GF-D8 (cell line): Measurements from ENCODE around the gene CPZ.
"Not testable (repeated sequence)": the region's sequence is repeated elsewhere in the genome, so short reads cannot be mapped to it uniquely, and the experiment has no call there.

ENCODE experiments used
- DNase-seq: peaks from one replicate; lab custom pipeline; 2025; lab: John Stamatoyannopoulos, UW

CPZ gene

DNA sequence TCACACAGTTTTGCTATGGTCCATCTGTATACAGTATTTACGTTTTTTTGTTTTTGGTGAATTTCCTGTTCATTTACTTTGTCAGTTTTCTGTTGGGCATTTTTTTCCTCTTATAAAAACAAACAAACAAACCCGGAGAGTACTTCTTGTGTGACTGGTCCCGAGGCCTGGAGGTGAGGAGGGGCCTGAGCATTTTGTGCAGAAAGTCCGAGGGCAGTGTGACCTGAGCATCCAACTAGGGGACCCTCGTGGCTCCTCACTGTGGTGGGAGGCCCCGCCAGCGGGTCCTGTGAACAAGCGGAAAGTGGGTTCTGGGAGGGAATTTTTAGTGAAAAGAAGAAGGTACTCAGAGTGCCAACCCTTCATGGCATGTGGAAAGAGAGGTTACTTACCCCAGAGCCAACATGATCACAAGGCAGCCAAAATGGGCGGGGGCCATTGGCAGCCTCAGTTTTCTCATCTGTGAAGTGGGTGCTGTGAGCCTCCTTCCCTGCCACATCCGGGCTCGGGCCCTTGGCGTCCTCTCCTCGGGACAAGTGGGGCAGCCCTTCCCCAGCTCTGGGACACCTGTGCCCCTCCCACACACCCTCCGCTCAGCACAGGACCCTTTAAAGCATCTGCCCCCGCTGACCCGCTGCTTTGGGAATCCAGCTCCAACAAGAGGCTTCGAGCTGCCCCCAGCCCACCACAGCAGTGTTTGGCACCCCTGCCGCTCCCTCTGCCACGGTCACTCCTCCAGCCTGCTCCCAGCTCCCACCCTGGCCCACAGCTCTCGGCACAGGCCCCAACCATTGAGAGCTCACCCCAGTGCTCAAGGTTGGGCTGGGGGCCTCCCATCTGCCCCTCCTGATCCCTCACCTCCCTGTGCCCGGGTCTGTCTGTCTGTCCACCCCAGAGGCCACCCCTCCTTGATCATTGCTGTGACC is 35.2 kb upstream of the CPZ start:
- DNase-seq = no peak

GRCh38 chr4:8558080-8558960 is 34.2 kb upstream of the CPZ start:
- no peak for DNase-seq

- no peak for DNase-seq
Observed at GRCh38 chr4:8559011-8559410, 33.6 kb upstream of the CPZ start.

- DNase-seq = no peak
Observed at GRCh38 chr4:8559524-8560264, 32.9 kb upstream of the CPZ start.

GRCh38 chr4:8560265-8561047 is 32.1 kb upstream of the CPZ start:
- DNase-seq = no peak

DNA sequence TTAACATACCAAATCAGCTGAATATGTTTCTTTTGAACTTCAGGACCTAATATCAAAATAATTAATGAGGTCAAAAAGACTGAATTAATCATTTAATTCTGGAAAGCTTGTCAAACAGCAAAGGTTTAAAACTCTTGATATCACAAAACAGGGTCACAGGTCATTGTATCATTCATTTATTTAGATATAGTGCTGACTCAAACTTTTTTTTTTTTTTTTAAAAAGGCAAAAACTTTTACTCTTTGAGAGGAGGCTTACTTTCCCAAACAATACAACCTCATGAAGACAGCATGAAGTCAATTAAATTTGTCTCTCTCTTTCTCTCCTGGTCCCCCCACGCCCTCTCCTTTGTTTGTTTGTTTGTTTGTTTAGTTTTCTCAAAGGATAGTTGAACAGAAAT is 28.0 kb upstream of the CPZ start:
- DNase-seq = no peak

GRCh38 chr4:8568068-8568668 is 24.4 kb upstream of the CPZ start:
- no peak for DNase-seq

DNA sequence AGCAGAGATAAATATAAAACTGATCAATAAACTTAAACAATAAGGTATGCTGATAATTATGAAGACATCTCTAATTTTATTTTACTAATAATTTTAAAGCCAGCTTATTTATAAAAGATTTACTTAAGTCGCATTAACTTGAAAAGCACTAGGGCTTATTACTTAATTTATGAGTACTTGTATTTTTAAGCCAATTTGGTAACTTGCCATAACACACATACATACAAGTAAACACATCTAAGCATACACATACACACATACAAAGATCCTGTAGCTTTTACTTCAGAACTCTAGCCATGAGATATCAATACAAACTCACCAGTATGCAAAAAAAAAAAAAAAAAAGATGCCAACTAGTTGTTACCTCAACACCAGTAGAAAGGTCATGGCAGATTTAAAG is 22.4 kb upstream of the CPZ start:
- DNase-seq = no peak

- no peak for DNase-seq
Observed at GRCh38 chr4:8571702-8572685, 20.6 kb upstream of the CPZ start.

GRCh38 chr4:8573266-8573665 is 19.3 kb upstream of the CPZ start:
- DNase-seq = no peak

DNA sequence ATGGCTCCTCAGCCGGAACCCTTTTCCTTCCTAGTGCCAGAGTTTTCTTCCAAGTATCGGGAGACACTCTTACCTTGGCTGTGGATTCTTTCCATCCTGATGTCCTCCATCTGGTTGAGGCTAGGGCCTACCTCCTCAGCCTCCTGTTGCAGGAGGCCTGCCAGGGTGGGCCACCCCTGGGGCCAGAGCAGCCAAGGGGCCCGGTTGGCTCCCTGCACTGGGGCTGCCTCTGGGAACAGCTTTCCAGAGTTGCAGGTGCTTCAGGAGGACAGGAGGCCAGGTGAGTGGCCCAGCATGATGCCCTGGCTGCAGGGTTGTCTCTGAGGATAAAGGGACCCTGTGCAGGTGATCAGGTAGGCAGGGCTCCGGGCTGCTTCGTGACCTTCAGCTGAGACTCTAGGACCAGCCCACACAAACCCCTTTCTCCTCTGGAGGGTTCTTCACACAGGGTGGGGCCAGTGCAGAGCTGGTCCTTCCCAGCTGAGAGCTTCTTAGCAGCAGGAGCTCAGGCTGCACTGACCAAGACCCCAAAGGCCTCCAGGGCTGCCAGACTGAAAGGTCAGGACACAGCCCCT is 17.7 kb upstream of the CPZ start:
- no peak for DNase-seq

DNA sequence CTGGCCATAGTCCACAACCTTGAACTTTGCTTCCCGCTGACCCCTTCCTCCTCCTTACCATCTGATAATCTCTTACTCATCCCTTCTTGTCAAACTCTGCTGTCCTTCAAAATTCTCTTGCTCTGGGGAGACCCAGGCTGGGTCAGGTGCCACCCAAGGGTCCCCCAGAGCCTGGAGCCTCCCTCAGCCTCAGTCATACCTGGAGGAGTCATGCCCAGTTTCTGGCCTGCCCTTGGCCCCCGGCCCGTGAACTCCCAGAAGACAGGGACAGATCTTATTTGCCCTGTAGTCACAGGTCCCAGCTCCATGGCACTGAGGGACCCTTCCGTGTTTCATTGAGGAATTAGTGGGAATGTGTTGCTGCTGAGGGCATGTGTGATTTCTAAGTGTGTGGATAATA is 17.1 kb upstream of the CPZ start:
- no peak for DNase-seq

DNA sequence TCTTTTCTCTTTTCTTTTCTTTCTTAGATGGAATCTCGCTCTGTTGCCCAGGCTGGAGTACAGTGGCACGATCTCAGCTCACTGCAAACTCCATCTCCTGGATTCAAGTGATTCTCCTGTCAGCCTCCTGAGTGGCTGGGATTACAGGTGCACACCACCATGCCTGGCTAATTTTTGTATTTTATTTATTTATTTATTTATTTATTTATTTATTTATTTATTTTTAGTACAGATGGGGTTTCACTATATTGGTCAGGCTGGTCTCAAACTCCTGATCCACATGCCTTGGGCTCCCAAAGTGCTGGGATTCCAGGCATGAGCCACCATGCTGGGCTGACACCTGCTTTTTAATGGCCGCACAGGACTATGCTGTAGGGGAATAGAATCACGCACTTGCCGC is 16.0 kb upstream of the CPZ start:
- DNase-seq = not testable (repeated sequence)

DNA sequence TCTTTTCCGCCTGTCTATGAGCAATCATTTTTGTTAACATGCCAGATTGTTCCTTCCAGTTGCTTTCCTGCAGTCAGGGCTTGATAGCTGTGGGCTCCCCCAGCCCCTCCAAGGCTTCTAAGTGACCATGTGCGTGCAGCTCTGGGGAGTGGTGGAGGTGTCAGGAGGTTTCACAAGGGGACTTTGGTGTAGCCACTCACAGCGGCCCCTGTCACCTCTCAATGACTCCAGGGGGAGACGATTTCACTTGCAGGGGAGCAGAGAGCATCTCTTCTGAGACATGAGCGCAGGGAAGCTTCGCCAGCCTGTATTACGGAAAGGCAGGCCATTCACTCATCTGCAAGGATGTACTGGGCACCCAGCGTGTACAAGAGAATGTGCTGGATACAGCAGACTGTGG is 15.5 kb upstream of the CPZ start:
- DNase-seq = no peak

- DNase-seq = no peak
Observed at GRCh38 chr4:8577972-8578371, 14.6 kb upstream of the CPZ start.

GRCh38 chr4:8578717-8579116 is 13.8 kb upstream of the CPZ start:
- no peak for DNase-seq

DNA sequence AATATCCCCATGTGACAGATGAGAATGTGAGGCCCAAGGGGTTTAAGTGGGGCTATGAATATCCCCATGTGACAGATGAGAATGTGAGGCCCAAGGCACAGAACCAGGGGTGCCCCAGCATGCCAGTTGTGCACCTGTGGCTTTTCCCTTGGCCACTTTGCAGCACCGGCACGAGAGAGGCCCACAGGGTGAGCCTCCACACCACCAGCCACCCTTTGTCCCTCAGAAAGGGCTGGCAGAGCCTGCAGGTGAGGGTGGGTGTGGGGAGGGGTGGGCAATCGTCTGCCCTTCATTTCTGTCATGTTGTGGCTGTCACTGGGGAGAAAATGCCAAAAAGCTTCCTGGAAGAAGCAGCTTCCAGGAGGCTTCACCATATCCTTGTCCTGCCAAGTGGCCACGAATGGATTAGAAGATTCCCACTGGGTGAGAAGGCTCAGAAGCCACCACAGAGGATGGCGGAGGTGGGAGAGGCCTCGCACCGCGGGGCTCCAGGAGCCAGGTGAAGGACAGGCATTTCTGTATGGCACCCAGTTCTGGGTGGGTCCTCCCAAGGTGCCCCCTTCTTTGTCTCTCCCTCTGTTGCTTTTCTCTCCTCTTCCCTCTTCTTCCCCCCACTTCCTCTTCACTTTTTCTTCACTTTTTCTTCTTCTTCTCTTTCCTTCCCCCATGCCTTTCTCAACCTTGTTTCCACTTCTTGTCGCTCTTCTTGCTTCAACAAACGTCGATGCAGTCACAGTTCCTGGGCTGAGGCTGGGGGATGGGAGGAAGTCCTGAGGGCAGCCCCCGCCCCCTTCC is 12.8 kb upstream of the CPZ start:
- DNase-seq = no peak

- DNase-seq = no peak
Observed at GRCh38 chr4:8580321-8581093, 12.1 kb upstream of the CPZ start, which contains the start of gene GPR78. Gene GPR78, plus strand, starts transcription at chr4:8580392. Its CDS starts 591 bp downstream, at chr4:8580983.
